Activated T-cell treated with anti-CD3 and anti-CD28 coated beads for 48 hours (primary cell): ENCODE results near the gene CAPN8.
A peak's percentile ranks its signal among the peaks of the same experiment; 100 is the strongest.

Source experiments
- DNase-seq: peaks from one replicate; pipeline ENCODE4 v3.0.0-alpha.2; 2020; ENCODE audit warnings: low read depth

CAPN8 gene

DNA sequence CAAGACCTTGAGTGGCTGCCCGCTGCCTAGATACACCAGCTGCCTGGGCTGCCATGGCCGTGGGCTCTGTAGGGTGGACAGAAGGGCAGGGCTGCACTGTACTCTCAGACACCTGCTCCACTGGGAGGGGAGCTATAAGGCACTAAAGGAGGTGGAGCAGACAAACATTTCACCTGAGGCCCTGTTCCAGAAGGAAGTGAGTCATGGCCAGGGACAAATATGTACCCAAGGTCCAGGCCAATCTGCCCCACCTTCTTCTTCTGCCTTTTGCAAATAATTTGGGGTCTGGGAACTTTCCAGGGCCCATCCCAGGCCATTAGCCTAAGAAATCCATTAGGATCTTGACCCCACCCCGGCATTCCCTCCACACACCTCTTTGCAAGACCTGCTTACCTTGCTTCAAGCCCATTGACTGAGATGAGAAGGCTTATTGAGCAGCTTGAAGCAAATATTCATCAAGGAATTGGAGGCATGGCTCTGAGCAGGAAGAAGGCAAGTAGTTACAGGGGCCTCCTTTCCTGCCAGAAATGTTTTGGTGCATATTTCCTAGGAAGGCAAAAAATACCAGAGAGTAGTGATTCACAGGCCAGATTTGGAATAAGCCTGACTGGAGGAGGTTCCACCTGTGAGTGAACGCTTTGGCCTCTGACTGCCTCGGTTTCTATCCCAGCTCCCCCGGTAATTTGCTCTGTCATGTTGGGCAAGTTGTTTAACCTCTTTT lies at the start of gene CAPN8:
CAPN8 (minus strand) TSS at position 110 of the 721 bp plus-strand sequence; CDS start at position 55, 55 bp downstream.
- no peak for DNase-seq

DNA sequence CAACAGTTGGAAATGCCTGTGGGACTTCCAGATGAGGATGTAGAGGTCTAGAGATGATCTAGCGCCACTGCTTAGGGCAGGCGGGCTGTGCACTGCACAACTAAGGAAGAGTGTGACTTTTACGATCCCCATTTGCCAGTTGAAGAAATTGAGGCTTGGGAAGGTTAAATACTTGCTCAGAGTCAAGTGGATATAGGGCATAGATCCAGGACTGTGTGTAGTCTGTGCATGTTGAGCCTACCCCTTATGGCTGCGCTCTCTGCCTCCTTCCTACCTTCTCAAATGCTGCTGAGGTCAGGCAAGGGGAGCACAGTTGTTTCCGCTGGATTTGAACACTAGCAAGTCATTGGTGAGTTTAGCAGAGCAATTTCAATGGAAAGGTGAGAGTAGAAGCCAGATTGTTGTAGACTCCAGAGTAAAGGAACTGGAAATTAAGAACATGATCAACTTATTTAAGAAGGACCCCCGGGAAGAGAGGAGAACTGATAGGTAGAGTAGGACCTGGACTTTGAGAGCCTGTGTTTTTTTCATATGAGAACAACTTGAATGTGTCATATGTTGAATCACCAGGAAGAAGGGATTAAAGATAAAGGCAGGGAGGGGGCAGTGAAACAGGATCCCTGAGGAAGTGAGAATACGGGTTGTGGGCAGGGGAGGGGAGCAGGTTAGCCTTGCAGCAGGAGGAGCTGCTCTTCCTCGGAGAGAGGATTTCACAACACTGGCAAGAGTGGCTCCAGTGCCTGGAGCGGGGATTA lies 49.5 kb upstream of the CAPN8 start:
- DNase-seq = no peak

DNA sequence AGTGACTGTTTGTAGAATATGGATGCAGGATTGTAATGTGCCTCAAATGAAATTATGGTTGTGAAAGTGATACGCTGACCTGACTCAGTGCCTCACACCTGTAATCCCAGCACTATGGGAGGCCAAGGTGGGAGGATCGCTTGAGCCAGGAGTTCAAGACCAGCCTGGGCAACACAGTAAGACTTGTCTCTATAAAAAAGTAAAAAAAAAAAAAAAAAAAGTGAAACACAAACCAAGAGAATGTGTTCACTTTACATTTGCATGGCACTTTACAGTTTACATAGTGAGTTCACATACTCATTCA lies 48.9 kb upstream of the CAPN8 start:
- no peak for DNase-seq

DNA sequence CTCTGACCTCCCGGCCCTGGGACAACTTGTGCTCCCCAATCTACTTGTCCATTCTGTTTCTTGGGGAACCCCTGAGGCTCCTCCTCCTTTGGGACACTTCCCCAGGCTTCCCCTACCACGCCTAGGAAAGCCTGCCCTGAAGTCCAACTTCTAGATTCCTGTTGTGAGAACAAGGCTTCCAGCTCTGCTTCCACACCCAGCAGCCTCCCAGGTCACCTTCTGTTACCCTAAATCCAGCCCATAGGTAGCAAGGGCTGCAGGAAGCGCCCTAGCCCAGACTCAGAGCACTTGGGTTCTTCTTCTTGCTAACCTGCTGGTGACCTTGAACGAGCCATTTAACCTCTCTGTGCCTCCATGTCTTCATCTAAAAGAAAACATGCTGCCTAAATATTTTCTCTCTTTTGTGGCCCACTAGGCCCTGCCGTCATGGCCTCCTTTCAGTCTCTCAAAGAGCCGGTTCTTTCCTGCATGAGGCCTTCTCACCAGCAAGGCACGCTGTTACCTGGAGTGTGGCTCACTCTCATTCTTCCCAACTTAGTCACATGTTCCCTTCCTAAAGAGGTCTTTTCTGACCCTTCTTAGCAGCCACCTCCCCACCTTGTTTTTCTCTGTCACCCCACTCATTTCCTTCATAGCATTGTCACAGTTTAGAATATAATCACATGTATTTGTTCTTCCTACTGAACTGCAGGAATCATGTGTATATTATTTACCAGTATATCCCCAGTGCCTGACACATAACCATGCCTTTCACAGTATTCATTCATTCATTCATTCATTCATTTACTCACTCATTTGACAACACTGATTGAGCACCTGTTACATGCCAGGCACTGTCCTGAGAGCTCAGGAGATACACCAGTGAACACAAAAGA lies 48.3 kb upstream of the CAPN8 start:
- no peak for DNase-seq

DNA sequence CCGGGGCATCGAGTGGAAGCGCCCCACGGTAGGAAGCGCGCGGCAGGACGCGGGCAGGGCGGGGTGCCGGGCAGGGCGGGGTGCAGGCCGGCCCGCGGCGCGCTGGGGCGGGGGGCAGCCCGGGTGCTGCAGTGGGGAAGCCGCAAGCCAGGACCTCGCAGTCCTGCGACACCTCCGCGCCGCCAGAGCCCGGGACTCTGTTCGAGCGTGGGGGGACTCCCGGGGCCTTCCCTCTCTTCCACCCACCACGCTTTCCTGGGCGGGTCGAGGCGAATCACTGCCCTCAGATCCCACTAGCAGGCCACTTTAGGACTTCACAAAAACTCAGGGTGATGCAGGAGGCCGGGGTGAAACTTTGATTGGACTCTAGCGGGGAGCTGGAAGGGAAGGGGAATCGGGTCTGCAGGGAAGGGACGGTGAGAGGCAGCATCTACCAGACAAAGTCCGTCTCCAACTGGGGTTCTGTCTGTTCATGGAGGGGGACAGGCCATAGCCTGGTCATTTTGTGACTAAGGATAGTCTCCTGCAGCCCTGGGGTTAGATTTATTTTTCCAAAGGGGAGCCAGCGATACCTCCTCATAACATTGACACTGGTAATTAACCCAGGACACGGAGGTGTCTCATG lies 47.5 kb upstream of the CAPN8 start:
- DNase-seq = no peak

DNA sequence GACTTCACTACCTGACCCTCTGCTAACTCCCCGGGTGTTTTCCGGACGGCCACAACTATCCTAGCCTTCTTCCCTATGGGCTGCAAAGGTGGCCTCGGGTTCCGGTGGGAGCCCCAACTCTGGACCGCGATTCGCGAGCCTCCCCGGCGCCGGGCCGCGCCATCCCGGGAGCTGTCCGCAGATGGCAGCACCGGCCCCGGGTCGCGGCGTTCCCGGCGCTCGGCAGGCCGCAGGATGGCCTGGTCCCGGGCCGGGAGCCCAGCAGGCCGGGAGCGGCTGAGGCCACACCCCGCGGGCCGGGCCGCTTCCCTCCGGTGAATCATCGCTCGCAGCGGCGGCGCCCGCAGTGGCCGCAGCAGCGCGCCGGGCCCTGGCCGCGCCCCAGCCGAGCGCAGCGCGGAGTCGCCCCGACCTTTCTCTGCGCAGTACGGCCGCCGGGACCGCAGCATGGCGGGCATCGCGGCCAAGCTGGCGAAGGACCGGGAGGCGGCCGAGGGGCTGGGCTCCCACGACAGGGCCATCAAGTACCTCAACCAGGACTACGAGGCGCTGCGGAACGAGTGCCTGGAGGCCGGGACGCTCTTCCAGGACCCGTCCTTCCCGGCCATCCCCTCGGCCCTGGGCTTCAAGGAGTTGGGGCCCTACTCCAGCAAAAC lies 46.8 kb upstream of the CAPN8 start, which contains the start of gene CAPN2:
CAPN2 (plus strand) TSS at position 346 of the 656 bp plus-strand sequence; CDS start at position 448, 102 bp downstream.
- DNase-seq = peak; percentile 60

DNA sequence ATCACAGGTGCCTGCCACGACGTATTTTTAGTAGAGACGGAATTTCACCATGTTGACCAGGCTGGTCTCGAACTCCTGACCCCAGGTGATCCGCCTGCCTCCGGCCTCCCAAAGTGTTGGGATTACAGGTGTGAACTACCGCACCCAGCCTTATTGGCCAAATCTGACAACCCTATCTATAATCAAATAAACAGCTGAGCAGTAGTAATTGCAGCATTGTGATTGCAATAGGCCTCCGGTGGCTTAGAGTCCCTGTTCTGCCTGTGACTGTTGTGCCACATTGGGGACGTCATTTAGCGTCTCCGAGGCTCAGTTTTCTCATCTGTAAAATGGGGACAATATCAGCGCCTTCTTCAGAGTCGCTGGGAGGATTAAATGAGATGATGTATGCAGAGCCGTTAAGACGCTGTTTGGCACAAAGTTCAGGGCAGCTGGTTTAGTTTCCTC lies 46.3 kb upstream of the CAPN8 start:
- DNase-seq = no peak

DNA sequence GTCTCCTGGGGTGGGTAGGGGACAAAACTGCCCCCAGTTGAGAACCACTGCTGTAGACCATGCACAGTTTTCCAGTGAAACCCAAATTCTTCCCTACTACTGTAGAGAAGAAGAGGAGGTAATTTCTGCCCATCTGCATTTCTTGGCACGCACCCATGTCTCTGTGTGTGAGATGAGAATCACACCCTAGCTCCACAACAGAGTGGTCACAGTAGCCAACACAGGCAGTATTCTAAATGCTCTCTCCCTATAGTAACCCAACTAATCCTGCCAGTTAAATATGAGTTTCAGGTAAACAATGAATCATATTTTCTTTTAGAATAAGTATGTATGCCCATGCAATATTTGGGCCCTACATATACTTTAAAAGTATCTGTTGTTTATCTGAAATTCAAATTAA lies 45.7 kb upstream of the CAPN8 start:
- no peak for DNase-seq

DNA sequence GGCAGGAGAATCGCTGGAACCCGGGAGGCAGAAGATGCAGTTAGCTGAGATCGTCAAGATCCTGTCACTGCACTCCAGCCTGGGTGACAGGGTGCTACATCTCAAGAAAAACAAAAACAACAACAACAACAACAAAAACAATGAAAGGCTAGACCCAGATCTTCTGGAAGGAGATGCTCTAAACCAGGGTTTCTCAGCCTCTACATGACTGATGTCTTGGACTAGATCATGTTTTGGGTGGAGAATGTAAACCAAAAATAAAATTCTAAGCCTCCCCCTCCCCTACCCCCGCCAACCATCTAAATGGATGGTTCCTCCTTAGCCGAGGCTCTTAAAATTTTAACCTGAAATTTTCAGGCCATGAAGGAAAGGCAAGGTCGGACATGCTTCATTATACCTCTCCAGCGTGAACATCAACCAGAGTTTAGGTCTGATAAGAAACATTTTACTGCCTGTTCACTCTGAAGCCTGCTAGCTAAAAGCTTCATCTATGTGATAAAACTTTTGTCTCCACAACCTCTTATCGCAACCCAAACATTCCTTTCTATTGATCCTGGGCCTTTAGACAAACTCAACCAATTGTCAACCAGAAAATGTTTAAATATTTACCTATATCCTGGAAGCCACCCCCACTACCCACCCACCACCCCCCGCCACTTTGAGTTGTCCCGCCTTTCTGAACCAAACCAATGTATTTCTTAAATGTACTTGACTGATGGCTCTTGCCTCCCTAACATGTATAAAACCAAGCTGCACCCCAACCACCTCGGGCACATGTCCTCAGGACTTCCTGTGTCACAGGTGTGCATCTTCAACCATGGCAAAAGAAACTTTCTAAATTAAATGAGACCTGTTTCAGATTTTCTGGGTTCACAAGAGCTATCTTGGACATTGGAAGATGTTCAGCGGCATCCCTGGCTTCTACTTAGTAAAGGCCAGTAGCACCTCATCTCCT lies 45.0 kb upstream of the CAPN8 start:
- DNase-seq = no peak

DNA sequence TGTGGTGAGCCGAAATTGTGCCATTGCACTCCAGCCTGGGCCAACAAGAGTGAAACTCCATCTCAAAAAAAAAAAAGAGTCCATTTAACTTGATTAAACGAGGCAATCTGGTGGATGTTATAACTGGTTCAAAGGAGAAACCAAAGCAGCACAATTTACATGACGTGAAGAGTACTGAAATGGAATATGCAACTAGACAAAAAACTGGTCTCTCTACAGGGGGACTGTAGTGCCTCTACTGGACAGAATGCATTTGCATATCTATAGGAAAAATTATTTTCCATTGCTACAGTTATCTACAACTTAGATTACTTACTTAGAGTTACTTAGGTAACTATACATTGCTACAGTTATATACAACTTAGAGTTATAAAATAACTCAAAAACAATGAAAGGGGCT lies 44.1 kb upstream of the CAPN8 start:
- DNase-seq = no peak

DNA sequence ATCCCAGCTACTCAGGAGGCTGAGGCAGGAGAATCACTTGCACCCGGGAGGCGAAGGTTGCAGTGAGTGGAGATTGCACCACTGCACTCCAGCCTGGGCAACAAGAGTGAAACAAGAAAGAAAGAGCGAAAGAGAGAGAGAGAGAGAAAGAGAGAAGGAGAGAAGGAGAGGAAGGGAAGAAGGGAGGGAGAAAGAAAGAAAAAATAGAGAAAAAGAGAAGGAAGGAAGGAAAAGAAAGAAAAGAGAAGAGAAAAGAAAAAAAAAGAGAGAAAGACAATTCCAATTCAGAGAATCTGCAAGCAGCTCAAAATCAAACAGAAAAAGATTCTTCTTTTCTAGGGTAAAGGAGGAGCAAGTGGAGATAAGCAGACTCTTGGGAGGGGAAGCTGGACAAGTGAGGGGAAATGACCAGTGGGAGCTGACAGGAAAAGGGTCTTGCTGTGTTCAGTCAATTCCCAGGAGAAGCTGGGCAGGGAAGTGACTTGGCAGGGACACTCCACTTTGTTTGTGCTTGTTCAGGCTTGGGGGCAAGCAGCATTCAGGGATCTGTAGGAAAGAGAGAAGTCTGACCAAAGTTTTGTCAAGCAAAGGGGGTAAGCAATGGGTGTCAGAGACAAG lies 43.3 kb upstream of the CAPN8 start:
- DNase-seq = no peak

DNA sequence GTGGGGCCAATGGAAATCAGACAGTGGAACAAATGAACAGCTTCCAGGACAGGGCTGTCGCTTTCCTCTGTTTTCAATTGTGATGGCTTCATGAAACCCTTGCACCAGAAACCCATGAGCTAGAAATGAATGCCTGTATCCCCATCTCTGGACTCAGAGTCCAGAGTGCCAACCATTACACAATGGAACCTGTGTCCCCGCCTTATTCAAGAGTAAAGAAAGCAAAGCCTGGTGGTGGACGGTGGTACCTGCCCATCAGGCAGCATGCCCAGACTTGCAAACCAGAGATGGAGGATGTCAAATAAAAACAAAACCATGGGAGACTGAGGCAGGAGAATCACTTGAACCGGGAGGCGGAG lies 42.5 kb upstream of the CAPN8 start:
- DNase-seq = no peak

DNA sequence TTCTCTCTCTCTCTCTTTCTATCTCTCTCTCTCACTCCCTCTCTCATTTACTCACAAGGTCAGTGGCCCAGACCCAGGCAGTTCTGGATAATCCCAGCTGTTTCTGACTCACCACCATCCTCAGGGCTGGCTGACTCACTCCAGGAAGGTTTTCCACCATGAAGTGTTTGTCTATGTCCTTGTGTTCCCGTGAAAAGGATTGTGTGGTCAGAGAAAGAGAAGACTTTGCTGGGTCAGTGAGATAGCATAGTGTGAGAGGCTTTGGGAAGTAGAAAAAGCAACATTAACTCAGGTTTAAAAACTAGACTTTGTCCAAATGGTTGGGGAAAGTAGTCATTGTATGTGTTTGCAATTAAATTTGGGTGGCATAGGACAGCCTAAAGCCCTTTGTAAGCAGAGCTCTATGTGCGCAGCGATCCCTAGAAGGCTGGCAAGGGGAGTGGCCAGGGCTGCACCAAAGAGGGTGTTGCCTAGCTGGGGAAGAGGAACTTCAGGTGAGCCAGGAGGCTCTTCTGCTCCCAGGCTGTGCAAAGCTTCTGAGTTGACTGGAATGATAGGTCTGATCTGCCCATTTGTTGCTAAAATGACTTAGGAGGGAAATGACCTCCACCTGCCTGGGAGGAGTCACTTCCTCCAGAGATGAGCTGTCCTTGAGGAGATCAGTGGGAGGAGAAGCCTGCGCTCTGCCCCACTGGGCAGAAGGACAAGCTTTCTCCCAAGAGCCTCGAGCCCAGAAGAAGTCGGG lies 41.9 kb upstream of the CAPN8 start:
- no peak for DNase-seq

DNA sequence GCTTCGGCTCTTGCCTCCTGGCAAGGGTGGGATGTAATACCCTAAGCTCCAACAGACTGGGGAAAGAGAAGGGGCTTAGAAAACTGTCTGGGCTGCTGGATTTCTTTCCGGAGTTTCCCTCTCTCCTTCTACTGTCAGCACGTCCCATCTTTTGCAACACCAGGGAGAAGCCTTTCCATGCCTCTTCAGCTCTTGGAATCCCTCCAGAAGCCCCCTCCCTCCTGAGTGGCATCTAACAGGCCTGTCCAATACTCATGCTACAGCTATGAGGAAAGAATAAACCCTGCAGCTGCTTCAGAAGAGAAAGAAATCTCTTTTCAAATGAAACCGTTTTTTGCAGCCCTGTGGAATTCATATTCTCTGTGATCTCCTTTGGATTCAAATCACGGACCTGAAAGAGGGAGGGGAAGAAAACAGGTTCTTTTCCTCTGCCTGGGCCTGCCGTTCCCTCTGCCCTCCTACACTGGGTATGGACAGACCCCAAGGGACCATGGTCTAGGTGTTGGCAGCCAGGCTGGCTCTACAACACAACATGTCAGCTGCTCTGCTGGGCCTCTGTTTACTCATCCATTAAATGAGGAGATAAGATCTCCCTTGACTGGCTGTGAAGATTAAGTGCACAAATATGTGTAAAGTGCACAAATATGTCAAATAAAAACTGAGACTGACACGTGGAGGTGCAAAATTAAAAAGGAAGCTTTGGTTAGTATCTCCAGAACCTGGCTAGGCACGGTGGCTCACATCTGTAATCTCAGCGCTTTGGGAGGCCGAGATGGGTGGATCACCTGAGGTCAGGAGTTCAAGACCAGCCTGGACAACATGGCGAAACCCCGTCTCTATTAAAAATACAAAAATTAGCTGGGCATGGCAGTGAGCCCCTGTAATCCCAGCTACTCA lies 40.8 kb upstream of the CAPN8 start:
- DNase-seq = no peak

DNA sequence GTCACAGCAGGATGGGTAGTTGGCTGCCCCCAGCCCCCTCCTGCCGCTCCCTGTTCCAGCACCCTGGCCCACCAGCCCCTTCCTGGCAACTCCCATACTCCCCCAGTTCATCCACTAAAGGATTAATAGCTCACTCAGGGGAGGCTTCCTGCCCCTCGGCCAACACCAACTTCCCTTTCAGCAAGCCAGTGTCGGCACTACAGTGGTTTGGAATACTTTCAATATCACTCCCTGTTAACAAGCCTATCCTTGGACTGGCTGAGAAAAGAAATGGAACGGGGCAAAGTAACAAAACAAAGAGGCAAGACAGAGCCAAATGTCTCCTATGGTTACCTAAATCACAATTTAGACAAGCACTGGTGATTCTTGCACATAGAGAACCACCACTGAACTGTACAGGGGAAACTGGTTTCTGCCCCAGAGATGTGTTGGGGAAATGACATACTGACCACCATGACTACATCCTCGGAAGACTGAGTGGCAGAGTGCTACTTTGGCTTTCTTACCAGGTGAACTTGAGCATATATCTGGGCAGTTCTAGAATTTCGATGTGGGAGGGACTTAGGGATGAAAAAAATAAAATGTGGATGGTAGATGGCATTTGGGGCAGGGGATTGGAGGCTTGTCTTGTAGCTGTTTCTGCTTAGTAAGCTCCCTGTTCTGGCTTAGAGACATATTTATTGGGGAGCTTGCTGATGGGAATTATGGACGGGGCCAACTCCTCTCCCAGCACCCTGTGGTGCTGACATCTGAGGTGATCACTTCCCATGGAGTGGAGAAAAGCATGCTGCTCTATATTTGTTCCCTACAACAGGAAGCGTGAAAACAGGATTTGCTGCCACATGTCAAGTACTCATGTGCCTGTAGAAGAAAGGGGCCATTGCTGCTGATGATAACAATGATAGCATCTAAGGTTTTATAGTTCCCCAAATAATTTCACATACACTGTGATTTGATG lies 39.7 kb upstream of the CAPN8 start:
- no peak for DNase-seq

DNA sequence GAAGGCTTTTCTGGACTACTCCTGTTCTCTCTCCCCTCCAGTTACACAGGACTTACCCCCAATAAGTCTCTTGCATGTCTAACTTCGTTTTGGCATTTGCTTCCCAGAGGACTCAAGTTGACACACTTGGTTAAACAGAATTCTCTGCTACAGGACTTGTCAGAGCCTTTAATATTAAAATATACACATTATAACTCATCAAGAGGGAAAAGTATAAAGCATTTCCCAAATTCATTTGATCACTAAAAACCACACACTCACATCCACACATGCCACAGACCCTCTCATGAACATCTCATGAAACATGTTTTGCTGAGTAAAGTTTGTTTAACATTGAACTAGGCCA lies 38.1 kb upstream of the CAPN8 start:
- DNase-seq = no peak
